ENCODE measurements around the gene TAF9.

Gene TAF9

GRCh38 chr5:69415584-69415958, 46.3 kb upstream of the TAF9 start:
- Histone ChIP-seq H2BK15ac (ENCODE audit: low read length) (no peak overlapping the region), H3K14ac (ENCODE audit: low read length) (no peak overlapping the region), H3K23ac (ENCODE audit: low read depth, low read length, poor library complexity) (no peak overlapping the region), H3K9me3 (replicated peaks in 1 of 2; ENCODE audit: control insufficient read depth in 2 of 2, insufficient read depth in 1 of 2, low read depth in 1 of 2, low read length in 2 of 2) (no peaks in the 10 kb centered on the region), H2AK5ac (ENCODE audit: low read depth, low read length) (peak overlapping the region; percentile 41), H3K27ac (replicated peaks; ENCODE audit: low read length) (no peak overlapping the region), H2AFZ (ENCODE audit: low read length) (no peak overlapping the region), H3K4ac (ENCODE audit: low read length) (no peak overlapping the region), H3K18ac (ENCODE audit: low read length) (peak overlapping the region; percentile 90), H2BK12ac (ENCODE audit: low read length) (no peak overlapping the region), H4K8ac (ENCODE audit: low read depth, low read length) (no peak overlapping the region), H3K4me2 (ENCODE audit: insufficient read depth, low read length, poor library complexity, severe bottlenecking) (peak overlapping the region; percentile 88), H2BK5ac (ENCODE audit: low read length) (peak overlapping the region; percentile 45), H3K27me3 (ENCODE audit: control insufficient read depth in 3 of 3, insufficient read depth in 3 of 3, low read depth in 1 of 3, low read length in 3 of 3) (peaks cover 0 to 4% (median 0%) of the 10 kb centered on the region in 3 experiments), H3K79me1 (ENCODE audit: low read depth, low read length) (no peaks in the 10 kb centered on the region), H3K36me3 (replicated peaks in 1 of 2; ENCODE audit: control insufficient read depth in 2 of 2, insufficient read depth in 2 of 2, low read length in 2 of 2) (peaks cover 5 to 52% of the 10 kb centered on the region in 2 donors), H3K4me3 (ENCODE audit: low read length in 2 of 2) (peak overlapping the region in 1 of 2 donors; percentile 88), H3K9ac (ENCODE audit: low read depth, low read length, poor library complexity) (no peak overlapping the region), H3K4me1 (ENCODE audit: control insufficient read depth in 2 of 2, insufficient read depth in 1 of 2, low read depth in 1 of 2, low read length in 2 of 2) (peaks cover 0 to 2% of the 10 kb centered on the region in 2 donors), H2BK120ac (ENCODE audit: low read depth, low read length) (peak overlapping the region; percentile 47), H4K91ac (ENCODE audit: low read depth, low read length, poor library complexity) (no peak overlapping the region)
- no CpG with 5 or more reads among the region's 18 CpGs for WGBS, 2 donors (ENCODE audit: extremely low coverage in 2 of 2, insufficient read length in 2 of 2, insufficient replicate concordance in 1 of 2)
- peak; percentile 6 for DNase-seq (ENCODE audit: low spot score)

- Histone ChIP-seq H2BK15ac (ENCODE audit: low read length) (no peak within 1 kb of the TSS), H3K4ac (ENCODE audit: low read length) (no peak within 1 kb of the TSS), H3K79me1 (ENCODE audit: low read depth, low read length) (no peaks in the 10 kb centered on the region), H3K27ac (replicated peaks; ENCODE audit: low read length) (no peak within 1 kb of the TSS), H3K4me2 (ENCODE audit: insufficient read depth, low read length, poor library complexity, severe bottlenecking) (peak within 1 kb of the TSS; percentile 88), H2BK12ac (ENCODE audit: low read length) (no peak within 1 kb of the TSS), H3K18ac (ENCODE audit: low read length) (peak within 1 kb of the TSS; percentile 90), H3K36me3 (replicated peaks in 1 of 2; ENCODE audit: control insufficient read depth in 2 of 2, insufficient read depth in 2 of 2, low read length in 2 of 2) (peaks cover 5 to 57% of the 10 kb centered on the region in 2 donors), H2AK5ac (ENCODE audit: low read depth, low read length) (peak within 1 kb of the TSS; percentile 41), H3K23ac (ENCODE audit: low read depth, low read length, poor library complexity) (peak within 1 kb of the TSS; percentile 80), H3K14ac (ENCODE audit: low read length) (no peak within 1 kb of the TSS), H2BK120ac (ENCODE audit: low read depth, low read length) (peak within 1 kb of the TSS; percentile 47), H3K9ac (ENCODE audit: low read depth, low read length, poor library complexity) (peak within 1 kb of the TSS; percentile 68), H4K91ac (ENCODE audit: low read depth, low read length, poor library complexity) (no peak within 1 kb of the TSS), H3K4me3 (ENCODE audit: low read length in 2 of 2) (peak within 1 kb of the TSS in 1 of 2 donors; percentile 88), H3K4me1 (ENCODE audit: control insufficient read depth in 2 of 2, insufficient read depth in 1 of 2, low read depth in 1 of 2, low read length in 2 of 2) (peaks cover 0 to 2% of the 10 kb centered on the region in 2 donors), H4K8ac (ENCODE audit: low read depth, low read length) (no peak within 1 kb of the TSS), H2BK5ac (ENCODE audit: low read length) (peak within 1 kb of the TSS; percentile 45), H3K9me3 (replicated peaks in 1 of 2; ENCODE audit: control insufficient read depth in 2 of 2, insufficient read depth in 1 of 2, low read depth in 1 of 2, low read length in 2 of 2) (no peaks in the 10 kb centered on the region), H3K27me3 (ENCODE audit: control insufficient read depth in 3 of 3, insufficient read depth in 3 of 3, low read depth in 1 of 3, low read length in 3 of 3) (peaks cover 0 to 4% (median 0%) of the 10 kb centered on the region in 3 experiments), H2AFZ (ENCODE audit: low read length) (no peak within 1 kb of the TSS)
- no CpG with 5 or more reads among the region's 78 CpGs for WGBS, 2 donors (ENCODE audit: extremely low coverage in 2 of 2, insufficient read length in 2 of 2, insufficient replicate concordance in 1 of 2)
- peak; percentile 47 for DNase-seq (ENCODE audit: low spot score)
These were observed 45.7 kb upstream of the TAF9 start, which contains the start of gene MARVELD2 for GRCh38 chr5:69414885-69415583. MARVELD2 (plus strand) TSS chr5:69415116; CDS start chr5:69419386, 4,270 bp downstream.

DNA sequence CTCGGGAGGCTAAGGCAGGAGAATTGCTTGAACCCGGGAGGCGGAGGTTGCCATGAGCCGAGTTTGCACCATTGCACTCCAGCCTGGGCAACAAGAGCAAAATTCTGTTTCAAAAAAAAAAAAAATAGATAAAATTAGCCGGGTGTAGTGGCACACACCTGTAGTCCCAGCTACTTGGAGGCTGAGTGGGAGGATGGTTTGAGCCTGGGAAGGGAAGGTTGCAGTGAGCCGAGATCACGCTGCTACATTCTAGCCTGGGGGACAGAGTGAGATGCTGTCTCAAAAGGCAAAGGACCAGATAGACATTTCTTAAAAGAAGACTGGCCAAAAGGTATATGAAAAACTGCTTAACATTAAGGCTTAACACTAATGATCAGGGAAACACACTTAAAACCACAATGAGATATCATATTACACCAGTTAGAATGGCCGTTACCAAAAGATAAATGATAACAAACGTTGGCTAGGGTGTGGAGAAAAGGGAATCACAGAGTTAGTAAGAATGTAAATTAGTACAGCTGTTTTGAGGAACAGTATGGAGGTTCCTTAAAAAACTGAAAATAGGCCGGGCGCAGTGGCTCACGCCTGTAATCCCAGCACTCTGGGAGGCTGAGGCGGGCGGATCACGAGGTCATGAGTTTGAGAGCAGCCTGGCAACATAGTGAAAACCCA, 35.5 kb upstream of the TAF9 start:
- Histone ChIP-seq H3K9ac (ENCODE audit: low read depth, low read length, poor library complexity) (no peak overlapping the region), H2BK120ac (ENCODE audit: low read depth, low read length) (no peak overlapping the region), H2AK5ac (ENCODE audit: low read depth, low read length) (no peak overlapping the region), H4K91ac (ENCODE audit: low read depth, low read length, poor library complexity) (no peak overlapping the region), H3K36me3 (replicated peaks in 1 of 2; ENCODE audit: control insufficient read depth in 2 of 2, insufficient read depth in 2 of 2, low read length in 2 of 2) (peaks cover 0 to 83% of the 10 kb centered on the region in 2 donors), H3K14ac (ENCODE audit: low read length) (no peak overlapping the region), H2AFZ (ENCODE audit: low read length) (no peak overlapping the region), H3K79me1 (ENCODE audit: low read depth, low read length) (no peaks in the 10 kb centered on the region), H3K4me1 (ENCODE audit: control insufficient read depth in 2 of 2, insufficient read depth in 1 of 2, low read depth in 1 of 2, low read length in 2 of 2) (no peaks in the 10 kb centered on the region), H3K23ac (ENCODE audit: low read depth, low read length, poor library complexity) (no peak overlapping the region), H4K8ac (ENCODE audit: low read depth, low read length) (no peak overlapping the region), H2BK12ac (ENCODE audit: low read length) (no peak overlapping the region), H2BK5ac (ENCODE audit: low read length) (no peak overlapping the region), H3K4me2 (ENCODE audit: insufficient read depth, low read length, poor library complexity, severe bottlenecking) (no peak overlapping the region), H3K4ac (ENCODE audit: low read length) (no peak overlapping the region), H2BK15ac (ENCODE audit: low read length) (no peak overlapping the region), H3K4me3 (ENCODE audit: low read length in 2 of 2) (no peak overlapping the region), H3K9me3 (replicated peaks in 1 of 2; ENCODE audit: control insufficient read depth in 2 of 2, insufficient read depth in 1 of 2, low read depth in 1 of 2, low read length in 2 of 2) (no peaks in the 10 kb centered on the region), H3K27ac (replicated peaks; ENCODE audit: low read length) (no peak overlapping the region), H3K18ac (ENCODE audit: low read length) (no peak overlapping the region), H3K27me3 (ENCODE audit: control insufficient read depth in 3 of 3, insufficient read depth in 3 of 3, low read depth in 1 of 3, low read length in 3 of 3) (no peaks in the 10 kb centered on the region)
- no peak for DNase-seq (ENCODE audit: low spot score)
- no CpG with 5 or more reads among the region's 15 CpGs for WGBS, 2 donors (ENCODE audit: extremely low coverage in 2 of 2, insufficient read length in 2 of 2, insufficient replicate concordance in 1 of 2)

DNA sequence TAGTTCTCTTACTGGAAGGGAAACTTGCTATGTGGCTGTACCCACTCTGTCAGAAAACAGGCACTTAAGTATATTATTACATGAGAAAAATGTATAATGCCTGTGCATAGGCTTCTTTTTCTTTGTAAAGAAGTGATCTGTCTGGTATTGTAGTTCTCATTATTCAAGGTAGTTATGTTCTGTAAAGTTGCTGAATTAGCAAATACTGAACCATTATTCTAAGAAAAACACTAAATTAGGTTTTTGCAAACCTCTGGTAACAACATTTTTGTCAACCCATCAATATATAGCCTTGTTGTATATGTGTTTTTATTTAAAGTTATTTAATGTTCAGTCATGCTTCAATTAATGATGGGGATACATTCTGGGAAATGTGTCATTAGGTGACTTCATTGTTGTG, 9.1 kb upstream of the TAF9 start:
- Histone ChIP-seq H3K4me2 (ENCODE audit: insufficient read depth, low read length, poor library complexity, severe bottlenecking) (no peak overlapping the region), H2AK5ac (ENCODE audit: low read depth, low read length) (no peak overlapping the region), H3K36me3 (replicated peaks in 1 of 2; ENCODE audit: control insufficient read depth in 2 of 2, insufficient read depth in 2 of 2, low read length in 2 of 2) (peaks cover 7 to 89% of the 10 kb centered on the region in 2 donors), H3K9me3 (replicated peaks in 1 of 2; ENCODE audit: control insufficient read depth in 2 of 2, insufficient read depth in 1 of 2, low read depth in 1 of 2, low read length in 2 of 2) (no peaks in the 10 kb centered on the region), H2BK5ac (ENCODE audit: low read length) (no peak overlapping the region), H3K18ac (ENCODE audit: low read length) (no peak overlapping the region), H3K4me1 (ENCODE audit: control insufficient read depth in 2 of 2, insufficient read depth in 1 of 2, low read depth in 1 of 2, low read length in 2 of 2) (no peaks in the 10 kb centered on the region), H2BK120ac (ENCODE audit: low read depth, low read length) (no peak overlapping the region), H2AFZ (ENCODE audit: low read length) (no peak overlapping the region), H3K4ac (ENCODE audit: low read length) (no peak overlapping the region), H3K9ac (ENCODE audit: low read depth, low read length, poor library complexity) (no peak overlapping the region), H3K27me3 (ENCODE audit: control insufficient read depth in 3 of 3, insufficient read depth in 3 of 3, low read depth in 1 of 3, low read length in 3 of 3) (no peaks in the 10 kb centered on the region), H2BK12ac (ENCODE audit: low read length) (no peak overlapping the region), H3K14ac (ENCODE audit: low read length) (no peak overlapping the region), H2BK15ac (ENCODE audit: low read length) (no peak overlapping the region), H3K27ac (replicated peaks; ENCODE audit: low read length) (no peak overlapping the region), H3K79me1 (ENCODE audit: low read depth, low read length) (no peaks in the 10 kb centered on the region), H3K4me3 (ENCODE audit: low read length in 2 of 2) (no peak overlapping the region), H4K8ac (ENCODE audit: low read depth, low read length) (no peak overlapping the region), H4K91ac (ENCODE audit: low read depth, low read length, poor library complexity) (no peak overlapping the region), H3K23ac (ENCODE audit: low read depth, low read length, poor library complexity) (no peak overlapping the region)
- DNase-seq (ENCODE audit: low spot score) = no peak
